Heart left ventricle (tissue), 16 donors: ENCODE data around the gene PLCB3. TPM values are rescaled to one million over a fixed set of nuclear protein-coding genes. Genes with fewer than 3 reads are reported as not detected.
"Not testable (repeated sequence)": the region's sequence is repeated elsewhere in the genome, so short reads cannot be mapped to it uniquely, and the experiment has no call there.

ENCODE experiments used
- ATAC-seq, 4 donors: fragments of 200-7000 bp; cut with Tn5 transposase; one replicate each; pipeline ENCODE4 v1.9.1; 2020 to 2022; ENCODE audit warnings: moderate library complexity in 4 of 4, mild to moderate bottlenecking in 3 of 4, moderate number of reproducible peaks in 1 of 4
- DNase-seq, 5 donors: peaks; one replicate each; pipeline ENCODE4 v3.0.0-alpha.2; 2020
- H3K27ac ChIP-seq, 12 donors: fragments of 200-600 bp; sonication (generic) in 4 of 12; one replicate each; pipeline versions ENCODE4 v1.5.0 to v1.8.0; 2016 to 2022; ENCODE audit warnings: mild to moderate bottlenecking in 2 of 12
- H3K27me3 ChIP-seq, 9 donors: fragments of 200-600 bp; sonication (generic) in 2 of 9; one replicate each; pipeline versions ENCODE4 v1.5.1 to v1.8.0; 2016 to 2022; ENCODE audit warnings: mild to moderate bottlenecking in 3 of 9
- H3K36me3 ChIP-seq, 9 donors: fragments of 200-600 bp; sonication (generic) in 2 of 9; one replicate each; pipeline versions ENCODE4 v1.5.0 to v1.8.0; 2018 to 2022; ENCODE audit warnings: mild to moderate bottlenecking in 2 of 9
- H3K4me1 ChIP-seq, 12 donors: fragments of 200-600 bp; sonication (generic) in 4 of 12; one replicate each; pipeline versions ENCODE4 v1.5.0 to v1.8.0; 2016 to 2022; ENCODE audit warnings: mild to moderate bottlenecking in 3 of 12
- H3K4me3 ChIP-seq, 12 donors: fragments of 200-600 bp; sonication (generic) in 4 of 12; one replicate each; pipeline versions ENCODE4 v1.5.0 to v1.8.0; 2017 to 2022; ENCODE audit warnings: mild to moderate bottlenecking in 9 of 12, moderate library complexity in 4 of 12
- H3K9me3 ChIP-seq, 12 donors: fragments of 200-600 bp; sonication (generic) in 4 of 12; one replicate each; pipeline versions ENCODE4 v1.5.0 to v1.8.0; 2016 to 2022; ENCODE audit warnings: mild to moderate bottlenecking in 1 of 12
- POLR2A ChIP-seq, 2 donors: fragments of 450-650 bp; IDR thresholded peaks; one replicate each; pipeline ENCODE4 v1.6.1; 2017; ENCODE audit warnings: antibody characterized with exemption in 2 of 2, mild to moderate bottlenecking in 2 of 2, moderate library complexity in 2 of 2
- WGBS, 4 donors: extraction: QIAGEN DNeasy Blood & Tissue Kit in 2 of 4; methylation state at CpG; one replicate each; pipeline versions ENCODE4 v1.1.5 to v1.1.7; 2013 to 2018; 5-methylcytosine and 5-hydroxymethylcytosine counted together
- intact Hi-C, 10 donors: fragments of 100-400 bp; cut with DNase I; formaldehyde crosslinking; loops; one replicate each; pipeline versions ENCODE4 v1.11.1 to v1.14.2; 2022
- polyA plus RNA-seq, 2 donors: library from polyadenylated mRNA; stranded (reverse); fragments of 200-250 nt; gene quantifications; one replicate each; pipeline ENCODE4 v1.2.3, GENCODE V29; 2013
- total RNA-seq, 9 donors: library from RNA; depleted of rRNA in 2 of 9; stranded (reverse); fragments of >200 nt in 2 of 9; fragmentation: NEBNext Ultra II Directional in 3 of 9; extraction: Animal tissue kit (Norgen Biotek cat#: 25700) in 3 of 9; gene quantifications; one replicate each; pipeline versions ENCODE4 v1.1.0 to v1.2.4, GENCODE V29; 2016 to 2023
- TF ChIP-seq, protein P1 (sequence below), 12 donors: fragments of 200-600 bp; sonication (generic) in 4 of 12; IDR thresholded peaks; one replicate each; pipeline versions ENCODE4 v1.5.0 to v1.8.0; 2018 to 2022; ENCODE audit warnings: antibody characterized with exemption in 12 of 12, mild to moderate bottlenecking in 5 of 12
- donor health status: ischemic (EF 13 %, LVEDD 7.1; RV severe dilation, severe dysfunction).
- donor health status: healthy with polysubstance abuse.
- donor health status: DM: no; HTN: yes; CAD: no.
- donor health status: DM: no; HTN: no; CAD: no.
- donor health status: ischemic (EF 25% LVEDD 6.9; RV normal size, moderate dysfunction).
- donor health status: ischemic (EF 25% LVEDD 5.7; RV mildly dilated, moderate dysfunction).
- donor health status: healthy.
- donor health status: DM: yes; HTN: yes; CAD: no.
- donor health status: ischemic (EF 35%, LVEDD 5.7; RV mildly dilated, moderate dysfunction).
- donor health status: nonischemic (EF 11% LVEDD 7.7; RV severe dilation, severe dysfunction).
- donor health status: DM: yes; HTN: yes; CAD: no.
- donor health status: PGD.
- donor health status: ischemic (EF 29% LVEDD 5.4; RV normal size, mild dysfunction).
- donor health status: nonischemic (EF 23%, LVEDD 6.1; RV moderate dilation, normal function).

The PLCB3 gene
- total and polyA plus RNA-seq, 11 donors = 7.4 to 19.1 (median 9.8) TPM

DNA sequence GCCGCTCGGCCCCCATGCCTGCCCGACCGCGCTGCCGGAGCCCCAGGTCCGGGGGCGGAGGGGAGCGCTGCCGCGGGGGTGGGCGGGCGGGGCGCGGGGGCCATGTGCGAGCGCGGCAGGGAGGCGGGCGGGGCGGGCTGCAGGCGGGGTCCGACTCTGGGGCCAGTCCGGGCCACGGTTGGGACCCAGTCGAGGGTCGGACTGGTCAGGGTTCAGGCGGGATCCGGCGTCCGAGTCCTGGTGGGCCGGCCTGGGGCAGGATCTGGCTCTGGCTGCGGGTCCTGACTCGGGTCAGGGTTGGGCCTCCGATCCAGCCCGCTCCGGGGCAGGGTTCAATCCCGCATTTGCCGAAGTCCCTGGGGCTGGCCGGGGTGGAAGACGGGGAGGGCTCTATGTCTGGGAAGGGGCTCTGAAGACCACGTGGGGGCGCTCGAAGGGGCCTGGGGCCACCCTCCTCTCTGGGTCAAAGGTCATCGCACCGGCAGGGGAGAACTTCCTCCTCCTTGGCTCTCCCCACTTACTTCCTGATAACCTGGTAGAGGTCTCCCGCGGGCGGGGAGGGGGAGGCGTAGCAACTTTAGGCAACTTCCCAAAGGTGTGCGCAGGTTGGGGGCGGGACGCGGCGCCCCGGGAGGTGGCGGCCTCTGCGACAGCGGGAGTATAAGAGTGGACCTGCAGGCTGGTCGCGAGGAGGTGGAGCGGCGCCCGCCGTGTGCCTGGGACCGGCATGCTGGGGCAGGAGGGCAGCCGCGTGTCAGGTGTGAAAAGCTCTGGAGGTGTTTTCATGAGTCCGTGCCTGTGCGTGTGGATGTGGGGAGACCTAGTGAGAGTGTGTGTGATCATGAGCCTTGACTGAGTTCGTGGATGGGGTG, 54.6 kb downstream of the PLCB3 start:
- H3K4me3 ChIP-seq = peak overlapping the region; percentile 62 to 93 (median 80)
- H3K9me3 ChIP-seq = no peaks in the 10 kb centered on the region
- ATAC-seq = peak in 3 of 4 donors; percentile 12 to 27 (median 20)
- peaks cover 0 to 4% (median 0%) of the 10 kb centered on the region in 9 donors for H3K27me3 ChIP-seq
- intact Hi-C loops = loop anchor here in 5 of 10 donors (1.0 to 10.0 kb wide), 7 partner anchors 35 to 331 kb away; partner anchors contain the start of genes PPP1R14B (in 2 of the 5), COX8A (in 1 of the 5), FKBP2 (in 1 of the 5) and PLCB3 (in 1 of the 5)
- peak overlapping the region; percentile 89 to 98 (median 96) for H3K27ac ChIP-seq
- H3K36me3 ChIP-seq = peaks cover 0 to 17% (median 7%) of the 10 kb centered on the region in 9 donors
- DNase-seq = peak; percentile 76 to 86 (median 80)
- TF ChIP-seq, protein P1, sequence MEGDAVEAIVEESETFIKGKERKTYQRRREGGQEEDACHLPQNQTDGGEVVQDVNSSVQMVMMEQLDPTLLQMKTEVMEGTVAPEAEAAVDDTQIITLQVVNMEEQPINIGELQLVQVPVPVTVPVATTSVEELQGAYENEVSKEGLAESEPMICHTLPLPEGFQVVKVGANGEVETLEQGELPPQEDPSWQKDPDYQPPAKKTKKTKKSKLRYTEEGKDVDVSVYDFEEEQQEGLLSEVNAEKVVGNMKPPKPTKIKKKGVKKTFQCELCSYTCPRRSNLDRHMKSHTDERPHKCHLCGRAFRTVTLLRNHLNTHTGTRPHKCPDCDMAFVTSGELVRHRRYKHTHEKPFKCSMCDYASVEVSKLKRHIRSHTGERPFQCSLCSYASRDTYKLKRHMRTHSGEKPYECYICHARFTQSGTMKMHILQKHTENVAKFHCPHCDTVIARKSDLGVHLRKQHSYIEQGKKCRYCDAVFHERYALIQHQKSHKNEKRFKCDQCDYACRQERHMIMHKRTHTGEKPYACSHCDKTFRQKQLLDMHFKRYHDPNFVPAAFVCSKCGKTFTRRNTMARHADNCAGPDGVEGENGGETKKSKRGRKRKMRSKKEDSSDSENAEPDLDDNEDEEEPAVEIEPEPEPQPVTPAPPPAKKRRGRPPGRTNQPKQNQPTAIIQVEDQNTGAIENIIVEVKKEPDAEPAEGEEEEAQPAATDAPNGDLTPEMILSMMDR (IDR thresholded peaks at IDR 0.05) = peak in 10 of 12 donors; percentile 9 to 54 (median 39)
- TF ChIP-seq POLR2A (IDR thresholded peaks at IDR 0.05) = no peak
- H3K4me1 ChIP-seq = peaks cover 0 to 33% (median 21%) of the 10 kb centered on the region in 12 donors
- WGBS, 4 donors = 1 to 2% (median 2%) methylated on average over 44 to 71 of the region's 71 CpGs

DNA sequence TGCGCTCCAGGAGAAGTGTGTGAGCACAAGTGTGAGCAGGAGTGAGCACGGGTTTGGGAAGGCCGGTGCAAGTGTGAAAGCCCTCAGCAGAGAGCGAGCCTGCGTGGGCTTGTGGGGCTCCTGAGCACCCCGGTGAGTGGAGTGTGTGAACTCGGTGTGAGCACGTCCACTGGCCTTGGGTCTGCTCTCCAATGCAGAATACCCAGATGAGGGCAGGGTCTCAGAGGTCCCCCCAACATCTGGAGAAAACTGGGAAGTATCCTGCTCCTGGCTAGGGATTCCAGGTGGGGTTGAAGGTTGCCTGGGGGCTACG, 55.2 kb downstream of the PLCB3 start:
- WGBS, 4 donors = 25 to 30% (median 27%) methylated on average over 7 to 9 of the region's 9 CpGs

DNA sequence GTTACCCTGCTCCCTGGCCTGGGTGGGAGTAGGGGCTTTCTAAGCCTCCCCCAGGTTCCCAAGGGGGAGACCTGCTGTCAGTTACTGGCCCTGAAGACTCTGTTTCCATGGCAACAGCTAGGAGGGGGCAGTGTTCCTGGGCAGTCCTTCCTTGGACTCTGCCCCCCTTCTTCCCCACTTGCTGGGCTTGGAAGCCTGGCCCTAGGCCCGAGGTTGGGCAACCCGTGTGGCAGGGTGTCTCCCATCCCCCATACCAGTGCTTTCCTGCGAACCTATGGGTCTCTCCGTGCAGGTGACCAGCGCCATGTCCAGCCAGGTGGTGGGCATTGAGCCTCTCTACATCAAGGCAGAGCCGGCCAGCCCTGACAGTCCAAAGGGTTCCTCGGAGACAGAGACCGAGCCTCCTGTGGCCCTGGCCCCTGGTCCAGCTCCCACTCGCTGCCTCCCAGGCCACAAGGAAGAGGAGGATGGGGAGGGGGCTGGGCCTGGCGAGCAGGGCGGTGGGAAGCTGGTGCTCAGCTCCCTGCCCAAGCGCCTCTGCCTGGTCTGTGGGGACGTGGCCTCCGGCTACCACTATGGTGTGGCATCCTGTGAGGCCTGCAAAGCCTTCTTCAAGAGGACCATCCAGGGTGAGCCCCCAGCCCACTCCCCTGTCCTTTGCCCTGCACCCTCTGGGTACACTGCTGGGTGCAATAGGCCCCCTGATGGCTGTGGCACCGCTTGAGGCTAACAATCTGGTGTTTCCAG, 55.7 kb downstream of the PLCB3 start:
- H3K27me3 ChIP-seq = no peaks in the 10 kb centered on the region
- peaks cover 0 to 20% (median 7%) of the 10 kb centered on the region in 9 donors for H3K36me3 ChIP-seq
- peaks cover 0 to 31% (median 21%) of the 10 kb centered on the region in 12 donors for H3K4me1 ChIP-seq
- ATAC-seq (no peak), DNase-seq (peak in 2 of 5 donors; percentile 52 to 57)
- peak overlapping the region; percentile 62 to 93 (median 80) for H3K4me3 ChIP-seq
- peak overlapping the region; percentile 8 to 98 (median 96) for H3K27ac ChIP-seq
- intact Hi-C loops = loop anchor here in 2 of 10 donors (10.0 kb wide), 2 partner anchors 52 to 332 kb away; partner anchors contain the start of genes COX8A (in 1 of the 2) and PLCB3 (in 1 of the 2)
- TF ChIP-seq, protein P1 (IDR thresholded peaks at IDR 0.05) = no peak
- TF ChIP-seq POLR2A (IDR thresholded peaks at IDR 0.05) = no peak
- no peaks in the 10 kb centered on the region for H3K9me3 ChIP-seq
- 46 to 81% (median 78%) methylated on average over 6 to 15 of the region's 15 CpGs for WGBS, 4 donors

More for the DNA sequence above, 55.2 kb downstream of the PLCB3 start:
- H3K27me3 ChIP-seq = peaks cover 0 to 4% (median 0%) of the 10 kb centered on the region in 9 donors
- H3K27ac ChIP-seq = peak overlapping the region; percentile 8 to 98 (median 96)
- peaks cover 0 to 31% (median 21%) of the 10 kb centered on the region in 12 donors for H3K4me1 ChIP-seq
- H3K36me3 ChIP-seq = peaks cover 0 to 20% (median 7%) of the 10 kb centered on the region in 9 donors
- H3K9me3 ChIP-seq = no peaks in the 10 kb centered on the region
- ATAC-seq (no peak), DNase-seq (no peak)
- intact Hi-C loops = loop anchor here in 2 of 10 donors (10.0 kb wide), 2 partner anchors 52 to 332 kb away; partner anchors contain the start of genes COX8A (in 1 of the 2) and PLCB3 (in 1 of the 2)
- peak overlapping the region; percentile 62 to 93 (median 80) for H3K4me3 ChIP-seq
- no peak for TF ChIP-seq POLR2A (IDR thresholded peaks at IDR 0.05)
- TF ChIP-seq, protein P1 (IDR thresholded peaks at IDR 0.05) = no peak

DNA sequence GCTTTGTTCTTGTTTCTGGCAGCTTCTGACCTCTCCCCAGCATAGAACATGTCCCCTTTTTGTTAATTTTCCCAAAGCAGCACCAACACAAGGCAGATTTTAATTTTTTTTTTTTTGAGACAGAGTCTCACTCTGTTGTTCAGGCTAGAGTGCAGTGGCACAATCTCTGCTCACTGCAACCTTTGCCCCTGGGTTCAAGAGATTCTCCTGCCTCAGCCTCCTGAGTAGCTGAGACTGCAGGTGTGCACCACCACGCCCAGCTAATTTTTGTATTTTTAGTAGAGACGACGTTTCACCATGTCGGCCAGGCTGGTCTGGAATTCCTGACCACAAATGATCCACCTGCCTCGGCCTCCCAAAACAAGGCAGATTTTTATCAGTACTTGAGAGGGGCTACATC, 56.5 kb downstream of the PLCB3 start:
- H3K4me1 ChIP-seq = peaks cover 0 to 37% (median 27%) of the 10 kb centered on the region in 12 donors
- DNase-seq, H3K27ac ChIP-seq, H3K27me3 ChIP-seq, H3K9me3 ChIP-seq, H3K4me3 ChIP-seq, ATAC-seq: not testable (repeated sequence)
- H3K36me3 ChIP-seq = peaks cover 0 to 20% (median 7%) of the 10 kb centered on the region in 9 donors
- 90 to 93% (median 92%) methylated on average over 5 of the region's 5 CpGs for WGBS, 4 donors
- intact Hi-C loops = loop anchor here in 2 of 10 donors (10.0 kb wide), 2 partner anchors 53 to 333 kb away; partner anchors contain the start of genes COX8A (in 1 of the 2) and PLCB3 (in 1 of the 2)
